Esophagus squamous epithelium (tissue), 4 donors: ENCODE measurements around the gene ACOT11.

Experiments used
- POLR2A ChIP-seq, 4 donors: fragments of 450-650 bp; IDR thresholded peaks; one replicate each; pipeline ENCODE4 v1.6.1; 2017; ENCODE audit warnings: antibody characterized with exemption in 4 of 4, mild to moderate bottlenecking in 4 of 4, moderate library complexity in 3 of 4
- TF ChIP-seq, protein P1 (sequence below), 6 experiments: fragments of 450-650 bp in 4 of 6; fragments of 200-600 bp in 2 of 6; sonication (generic) in 2 of 6; IDR thresholded peaks; one replicate each; pipeline ENCODE4 v1.5.1; 2016 to 2019; ENCODE audit warnings: antibody characterized with exemption in 6 of 6, mild to moderate bottlenecking in 4 of 6, moderate library complexity in 4 of 6

DNA sequence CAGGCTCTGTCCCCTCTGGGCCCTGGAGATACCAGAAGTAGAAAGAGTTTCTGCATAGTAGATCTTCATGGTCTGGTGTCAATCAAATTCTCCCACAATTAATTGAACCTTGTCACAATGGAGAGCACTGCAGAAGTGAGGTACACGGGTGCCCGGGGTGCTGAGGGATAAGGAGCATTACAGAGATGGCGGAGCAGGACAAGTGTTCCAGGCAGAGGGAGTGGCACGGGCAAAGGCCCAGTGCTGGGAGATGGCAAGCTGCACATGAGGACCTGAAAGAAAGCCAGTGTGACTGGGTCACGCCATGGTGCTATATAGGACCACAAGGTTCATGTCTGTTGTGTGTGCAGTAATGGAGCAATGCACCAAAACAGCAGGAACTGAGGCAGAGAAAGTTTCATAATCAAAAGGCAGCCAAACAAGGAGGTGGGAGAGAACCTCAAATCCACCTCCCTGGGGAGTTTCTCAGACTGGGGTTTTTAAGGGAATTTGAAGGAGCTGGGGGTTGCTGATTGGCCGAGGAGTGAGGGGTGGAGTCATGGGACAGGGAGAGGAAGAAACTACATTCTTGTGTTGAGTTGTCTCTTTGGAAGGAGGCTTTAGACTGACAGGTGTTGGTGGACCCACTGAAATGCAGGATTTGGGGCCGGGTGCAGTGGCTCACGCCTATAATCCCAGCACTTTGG is 27.7 kb downstream of the ACOT11 start:
- TF ChIP-seq, protein P1, sequence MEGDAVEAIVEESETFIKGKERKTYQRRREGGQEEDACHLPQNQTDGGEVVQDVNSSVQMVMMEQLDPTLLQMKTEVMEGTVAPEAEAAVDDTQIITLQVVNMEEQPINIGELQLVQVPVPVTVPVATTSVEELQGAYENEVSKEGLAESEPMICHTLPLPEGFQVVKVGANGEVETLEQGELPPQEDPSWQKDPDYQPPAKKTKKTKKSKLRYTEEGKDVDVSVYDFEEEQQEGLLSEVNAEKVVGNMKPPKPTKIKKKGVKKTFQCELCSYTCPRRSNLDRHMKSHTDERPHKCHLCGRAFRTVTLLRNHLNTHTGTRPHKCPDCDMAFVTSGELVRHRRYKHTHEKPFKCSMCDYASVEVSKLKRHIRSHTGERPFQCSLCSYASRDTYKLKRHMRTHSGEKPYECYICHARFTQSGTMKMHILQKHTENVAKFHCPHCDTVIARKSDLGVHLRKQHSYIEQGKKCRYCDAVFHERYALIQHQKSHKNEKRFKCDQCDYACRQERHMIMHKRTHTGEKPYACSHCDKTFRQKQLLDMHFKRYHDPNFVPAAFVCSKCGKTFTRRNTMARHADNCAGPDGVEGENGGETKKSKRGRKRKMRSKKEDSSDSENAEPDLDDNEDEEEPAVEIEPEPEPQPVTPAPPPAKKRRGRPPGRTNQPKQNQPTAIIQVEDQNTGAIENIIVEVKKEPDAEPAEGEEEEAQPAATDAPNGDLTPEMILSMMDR (IDR thresholded peaks at IDR 0.05), result no peak
- TF ChIP-seq POLR2A (IDR thresholded peaks at IDR 0.05), result no peak
